Neural crest cell (in vitro differentiated cells): ENCODE measurements around the gene ERCC3. TPM values are rescaled to one million over a fixed set of nuclear protein-coding genes. Genes with fewer than 3 reads are reported as not detected.

Source experiments
- DNase-seq: peaks from one replicate; pipeline ENCODE4 v3.0.0; 2021; ENCODE audit warnings: low read depth, mixed read lengths, low spot score
- H3K27ac Mint-ChIP-seq: one replicate; pipeline ENCODE4 v1.8.0; 2021; ENCODE audit warnings: mild to moderate bottlenecking, mixed read lengths; ENCODE audit not compliant: unreplicated experiment
- H3K27me3 Mint-ChIP-seq: 2 replicates; pipeline ENCODE4 v1.8.0; 2021; ENCODE audit warnings: low read depth, mild to moderate bottlenecking, mixed read lengths
- H3K36me3 Mint-ChIP-seq: 2 replicates; pipeline ENCODE4 v1.8.0; 2021; ENCODE audit warnings: low read depth, mild to moderate bottlenecking, mixed read lengths
- H3K4me1 Mint-ChIP-seq: 2 replicates; pipeline ENCODE4 v1.8.0; 2021; ENCODE audit warnings: mixed read lengths
- H3K4me3 Mint-ChIP-seq: one replicate; pipeline ENCODE4 v1.8.0; 2021; ENCODE audit warnings: mild to moderate bottlenecking, mixed read lengths
- H3K9me3 Mint-ChIP-seq: 2 replicates; pipeline ENCODE4 v1.8.0; 2021; ENCODE audit warnings: mixed read lengths
- CTCF ChIP-seq: fragments of 200-600 bp; sonication (generic); conservative IDR thresholded peaks from 2 replicates; pipeline ENCODE4 v1.5.0; 2021; ENCODE audit warnings: antibody characterized with exemption, mild to moderate bottlenecking
- long read RNA-seq: library from polyadenylated mRNA; unstranded; transcript quantifications from one replicate; pipeline ENCODE4 v2.0.0, GENCODE V29; 2020
- total RNA-seq: library from RNA; stranded (reverse); gene quantifications from 2 replicates; pipeline ENCODE4 v1.2.1, GENCODE V29; 2021

The ERCC3 gene
- total RNA-seq = 63.6 and 67.4 TPM in 2 replicates
- long read RNA-seq, transcript ERCC3-213 (15 exons, 2,345 nt) = minor isoform, 5 of 207 reads
- long read RNA-seq, transcript ERCC3-201 (15 exons, 2,750 nt) = major isoform, 136 of 207 reads
- long read RNA-seq, partial matches to known transcripts = 29 of 207 reads
- long read RNA-seq, other reads (novel, unspliced or antisense) = 32 of 207 reads

- H3K4me3 Mint-ChIP-seq = peak within 1 kb of the TSS; percentile 98
- TF ChIP-seq CTCF = no peak
- H3K9me3 Mint-ChIP-seq = no peaks in the 10 kb centered on the region
- DNase-seq = peak; percentile 75
- H3K27me3 Mint-ChIP-seq = no peaks in the 10 kb centered on the region
- H3K4me1 Mint-ChIP-seq = peaks cover 25% of the 10 kb centered on the region
- H3K36me3 Mint-ChIP-seq = peaks cover 6% of the 10 kb centered on the region
- peak within 1 kb of the TSS; percentile 98 for H3K27ac Mint-ChIP-seq
Observed at GRCh38 chr2:127293748-127294562, at the start of gene ERCC3. Gene ERCC3 (minus strand): TSS chr2:127294144. CDS start chr2:127294081, 63 bp downstream.

- no peaks in the 10 kb centered on the region for H3K27me3 Mint-ChIP-seq
- DNase-seq = no peak
- H3K4me3 Mint-ChIP-seq = no peak overlapping the region
- H3K4me1 Mint-ChIP-seq = peaks cover 3% of the 10 kb centered on the region
- peaks cover 16% of the 10 kb centered on the region for H3K36me3 Mint-ChIP-seq
- H3K27ac Mint-ChIP-seq = no peak overlapping the region
- no peak for TF ChIP-seq CTCF
- H3K9me3 Mint-ChIP-seq = no peaks in the 10 kb centered on the region
Observed at GRCh38 chr2:127343277-127343676, 49.3 kb upstream of the ERCC3 start.

GRCh38 chr2:127342101-127342500 is 48.2 kb upstream of the ERCC3 start:
- Mint-ChIP-seq H3K36me3 (peaks cover 15% of the 10 kb centered on the region), H3K27me3 (no peaks in the 10 kb centered on the region), H3K27ac (no peak overlapping the region), H3K9me3 (no peaks in the 10 kb centered on the region), H3K4me3 (no peak overlapping the region), H3K4me1 (peaks cover 3% of the 10 kb centered on the region)
- no peak for TF ChIP-seq CTCF
- DNase-seq = no peak

- no peak for TF ChIP-seq CTCF
- no peak overlapping the region for H3K27ac Mint-ChIP-seq
Observed at GRCh38 chr2:127332335-127332734, 38.4 kb upstream of the ERCC3 start.

GRCh38 chr2:127330753-127331152 is 36.8 kb upstream of the ERCC3 start:
- DNase-seq = no peak
- Mint-ChIP-seq H3K9me3 (no peaks in the 10 kb centered on the region), H3K4me3 (no peak overlapping the region), H3K36me3 (no peaks in the 10 kb centered on the region), H3K27me3 (no peaks in the 10 kb centered on the region), H3K4me1 (no peaks in the 10 kb centered on the region), H3K27ac (no peak overlapping the region)
- no peak for TF ChIP-seq CTCF

More at GRCh38 chr2:127332335-127332734, 38.4 kb upstream of the ERCC3 start:
- Mint-ChIP-seq H3K4me3 (no peak overlapping the region), H3K4me1 (no peaks in the 10 kb centered on the region), H3K36me3 (no peaks in the 10 kb centered on the region), H3K27me3 (no peaks in the 10 kb centered on the region), H3K9me3 (no peaks in the 10 kb centered on the region)
- no peak for DNase-seq
